BE2C (cell line): ENCODE data around the gene BRICD5.
A peak's percentile ranks its signal among the peaks of the same experiment; 100 is the strongest.

ENCODE experiments used
- DNase-seq: peaks from one replicate; pipeline ENCODE4 v3.0.0-alpha.2; 2020
- H3K27me3 ChIP-seq: fragments of 250-450 bp; sonication (Bioruptor Pico); 2 replicates; pipeline ENCODE4 v1.5.1; 2020; ENCODE audit warnings: mild to moderate bottlenecking
- H3K36me3 ChIP-seq: fragments of 250-450 bp; sonication (Bioruptor Pico); 2 replicates; pipeline ENCODE4 v1.5.1; 2020; ENCODE audit warnings: mild to moderate bottlenecking
- H3K4me1 ChIP-seq: fragments of 250-450 bp; sonication (Bioruptor Pico); 2 replicates; pipeline ENCODE4 v1.5.1; 2020
- H3K4me3 ChIP-seq: 2 replicates; pipeline ENCODE4 v1.5.1; 2011; ENCODE audit warnings: low read depth, low read length
- H3K9me3 ChIP-seq: fragments of 250-450 bp; sonication (Bioruptor Pico); 2 replicates; pipeline ENCODE4 v1.5.1; 2020
- CTCF ChIP-seq: IDR thresholded peaks from 2 replicates; pipeline ENCODE4 v1.5.1; 2012; ENCODE audit warnings: mild to moderate bottlenecking, low read depth, low read length

Gene BRICD5

GRCh38 chr16:2179107-2179501, 31.6 kb downstream of the BRICD5 start:
- Histone ChIP-seq H3K9me3 (no peaks in the 10 kb centered on the region), H3K4me3 (no peak overlapping the region), H3K4me1 (no peaks in the 10 kb centered on the region), H3K27me3 (no peaks in the 10 kb centered on the region), H3K36me3 (peaks cover 48% of the 10 kb centered on the region)
- TF ChIP-seq CTCF, result no peak
- DNase-seq, result no peak

- peak; percentile 65 for DNase-seq
- H3K4me1 ChIP-seq, result no peaks in the 10 kb centered on the region
Measured at GRCh38 chr16:2178321-2179106, 32.1 kb downstream of the BRICD5 start.

GRCh38 chr16:2177561-2177960, 33.1 kb downstream of the BRICD5 start:
- Histone ChIP-seq H3K36me3 (peaks cover 59% of the 10 kb centered on the region), H3K27me3 (no peaks in the 10 kb centered on the region), H3K4me1 (no peaks in the 10 kb centered on the region), H3K4me3 (no peak overlapping the region), H3K9me3 (no peaks in the 10 kb centered on the region)
- no peak for TF ChIP-seq CTCF
- DNase-seq, result no peak

More at GRCh38 chr16:2178321-2179106, 32.1 kb downstream of the BRICD5 start:
- H3K9me3 ChIP-seq, result no peaks in the 10 kb centered on the region
- no peaks in the 10 kb centered on the region for H3K27me3 ChIP-seq
- peaks cover 51% of the 10 kb centered on the region for H3K36me3 ChIP-seq
- TF ChIP-seq CTCF, result no peak
- no peak overlapping the region for H3K4me3 ChIP-seq

GRCh38 chr16:2177101-2177500, 33.6 kb downstream of the BRICD5 start:
- H3K4me1 ChIP-seq, result no peaks in the 10 kb centered on the region
- H3K4me3 ChIP-seq, result no peak overlapping the region
- no peak for TF ChIP-seq CTCF
- H3K36me3 ChIP-seq, result peaks cover 57% of the 10 kb centered on the region
- DNase-seq, result no peak
- no peaks in the 10 kb centered on the region for H3K9me3 ChIP-seq
- no peaks in the 10 kb centered on the region for H3K27me3 ChIP-seq

GRCh38 chr16:2176047-2176446, 34.6 kb downstream of the BRICD5 start:
- H3K4me1 ChIP-seq, result no peaks in the 10 kb centered on the region
- peaks cover 66% of the 10 kb centered on the region for H3K36me3 ChIP-seq
- H3K27me3 ChIP-seq, result no peaks in the 10 kb centered on the region
- no peaks in the 10 kb centered on the region for H3K9me3 ChIP-seq
- no peak for TF ChIP-seq CTCF
- DNase-seq, result no peak
- H3K4me3 ChIP-seq, result no peak overlapping the region

- DNase-seq, result no peak
- no peak for TF ChIP-seq CTCF
- Histone ChIP-seq H3K4me3 (no peak overlapping the region), H3K9me3 (no peaks in the 10 kb centered on the region), H3K36me3 (peaks cover 71% of the 10 kb centered on the region), H3K27me3 (no peaks in the 10 kb centered on the region), H3K4me1 (no peaks in the 10 kb centered on the region)
Measured at GRCh38 chr16:2175454-2175853, 35.2 kb downstream of the BRICD5 start.
